ENCODE data around the gene RARRES1.

DNA sequence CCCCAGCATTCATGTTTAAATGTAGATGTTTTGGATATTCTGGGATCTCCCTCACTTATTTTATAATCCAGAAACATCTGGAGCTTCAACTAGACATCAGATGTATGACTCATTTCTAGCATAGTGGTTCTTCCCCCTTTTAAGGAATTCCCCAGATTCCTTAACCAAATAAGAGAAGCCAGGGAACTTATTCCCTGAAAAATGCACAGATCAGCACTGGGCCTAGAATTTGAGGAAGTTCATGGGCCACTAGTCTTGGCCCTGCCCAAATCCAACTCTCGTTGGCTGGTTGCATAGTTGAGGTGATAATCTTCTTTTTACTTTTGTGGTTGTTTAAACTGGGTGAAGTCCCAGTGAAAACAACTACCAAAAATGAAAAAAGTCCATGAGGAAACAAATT lies 20.4 kb downstream of the RARRES1 start:
- no peak for TF ChIP-seq EZH2phosphoT487 (IDR thresholded peaks at IDR 0.05; ENCODE audit: low read depth, severe bottlenecking, unreplicated experiment)
- no peak for TF ChIP-seq CTCF (IDR thresholded peaks at IDR 0.05; ENCODE audit: poor library complexity)
- TF ChIP-seq EZH2 (IDR thresholded peaks at IDR 0.05; ENCODE audit: borderline replicate concordance): no peak

Measured in hepatocyte (in vitro differentiated cells).